Breast epithelium (tissue), 3 donors: ENCODE data around the gene SCAP.

Source experiments
- CTCF ChIP-seq, 3 donors: fragments of 450-650 bp; IDR thresholded peaks; one replicate each; pipeline ENCODE4 v1.5.1; 2016 to 2017; ENCODE audit warnings: antibody characterized with exemption in 3 of 3, mild to moderate bottlenecking in 3 of 3, moderate library complexity in 3 of 3
- POLR2A ChIP-seq: fragments of 450-650 bp; IDR thresholded peaks from one replicate; pipeline ENCODE4 v1.6.1; 2016; ENCODE audit warnings: antibody characterized with exemption, mild to moderate bottlenecking, moderate library complexity

GRCh38 chr3:47414161-47414564, 61.6 kb downstream of the SCAP start:
- no peak for TF ChIP-seq POLR2A
- TF ChIP-seq CTCF (IDR thresholded peaks at IDR 0.05), result no peak
